ENCODE data around the gene GSE1. TPM values are rescaled to one million over a fixed set of nuclear protein-coding genes. Genes with fewer than 3 reads are reported as not detected.

Gene GSE1
- total RNA-seq, 1 experiment from 2014 or later = 124 TPM

DNA sequence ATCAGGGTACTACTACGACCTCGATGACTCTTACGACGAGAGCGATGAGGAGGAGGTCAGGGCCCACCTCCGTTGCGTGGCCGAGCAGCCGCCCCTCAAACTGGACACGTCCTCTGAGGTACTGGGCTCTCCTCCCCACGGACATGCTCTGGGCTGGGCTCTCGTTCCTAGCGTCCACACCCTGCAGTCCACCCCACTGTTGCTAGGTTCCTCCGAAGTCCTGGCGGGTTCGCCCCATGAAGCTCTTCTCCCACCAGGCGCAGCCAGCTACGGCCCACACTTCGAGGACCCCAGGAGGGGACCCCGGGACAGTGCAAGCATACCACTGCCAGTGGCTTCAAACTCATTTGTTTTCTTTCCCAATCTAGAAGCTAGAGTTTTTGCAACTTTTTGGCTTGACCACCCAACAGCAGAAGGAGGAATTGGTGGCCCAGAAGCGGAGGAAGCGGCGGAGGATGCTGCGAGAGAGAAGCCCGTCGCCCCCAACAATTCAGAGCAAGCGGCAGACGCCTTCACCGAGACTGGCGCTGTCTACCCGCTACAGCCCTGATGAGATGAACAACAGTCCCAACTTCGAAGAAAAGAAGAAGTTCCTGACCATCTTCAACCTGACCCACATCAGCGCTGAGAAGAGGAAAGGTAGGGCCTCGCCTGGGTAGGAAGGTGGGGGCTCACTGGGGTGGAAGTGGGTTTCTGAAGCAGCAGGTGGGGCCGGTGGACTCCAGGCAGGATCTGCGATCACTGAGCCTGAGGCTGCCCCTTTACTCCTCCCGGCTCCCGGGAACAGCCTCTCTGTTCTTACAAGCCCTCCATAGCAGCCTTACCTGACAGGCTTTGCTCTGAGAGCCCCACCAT, 50.1 kb downstream of the GSE1 start:
- TF ChIP-seq ZNF138 (CRISPR knock-in tag; conservative IDR thresholded peaks at IDR 0.05) = no peak
- no peak for TF ChIP-seq TEAD4 (CRISPR knock-in tag; IDR thresholded peaks at IDR 0.05)
- TF ChIP-seq, protein P1, sequence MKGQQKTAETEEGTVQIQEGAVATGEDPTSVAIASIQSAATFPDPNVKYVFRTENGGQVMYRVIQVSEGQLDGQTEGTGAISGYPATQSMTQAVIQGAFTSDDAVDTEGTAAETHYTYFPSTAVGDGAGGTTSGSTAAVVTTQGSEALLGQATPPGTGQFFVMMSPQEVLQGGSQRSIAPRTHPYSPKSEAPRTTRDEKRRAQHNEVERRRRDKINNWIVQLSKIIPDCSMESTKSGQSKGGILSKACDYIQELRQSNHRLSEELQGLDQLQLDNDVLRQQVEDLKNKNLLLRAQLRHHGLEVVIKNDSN (CRISPR knock-in tag; IDR thresholded peaks at IDR 0.05) = no peak
- no peak for TF ChIP-seq NR3C1 (CRISPR knock-in tag; conservative IDR thresholded peaks at IDR 0.05; ENCODE audit: low read depth)
- TF ChIP-seq, protein P2, sequence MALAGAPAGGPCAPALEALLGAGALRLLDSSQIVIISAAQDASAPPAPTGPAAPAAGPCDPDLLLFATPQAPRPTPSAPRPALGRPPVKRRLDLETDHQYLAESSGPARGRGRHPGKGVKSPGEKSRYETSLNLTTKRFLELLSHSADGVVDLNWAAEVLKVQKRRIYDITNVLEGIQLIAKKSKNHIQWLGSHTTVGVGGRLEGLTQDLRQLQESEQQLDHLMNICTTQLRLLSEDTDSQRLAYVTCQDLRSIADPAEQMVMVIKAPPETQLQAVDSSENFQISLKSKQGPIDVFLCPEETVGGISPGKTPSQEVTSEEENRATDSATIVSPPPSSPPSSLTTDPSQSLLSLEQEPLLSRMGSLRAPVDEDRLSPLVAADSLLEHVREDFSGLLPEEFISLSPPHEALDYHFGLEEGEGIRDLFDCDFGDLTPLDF (CRISPR knock-in tag; IDR thresholded peaks at IDR 0.05) = no peak
- TF ChIP-seq, protein P3, sequence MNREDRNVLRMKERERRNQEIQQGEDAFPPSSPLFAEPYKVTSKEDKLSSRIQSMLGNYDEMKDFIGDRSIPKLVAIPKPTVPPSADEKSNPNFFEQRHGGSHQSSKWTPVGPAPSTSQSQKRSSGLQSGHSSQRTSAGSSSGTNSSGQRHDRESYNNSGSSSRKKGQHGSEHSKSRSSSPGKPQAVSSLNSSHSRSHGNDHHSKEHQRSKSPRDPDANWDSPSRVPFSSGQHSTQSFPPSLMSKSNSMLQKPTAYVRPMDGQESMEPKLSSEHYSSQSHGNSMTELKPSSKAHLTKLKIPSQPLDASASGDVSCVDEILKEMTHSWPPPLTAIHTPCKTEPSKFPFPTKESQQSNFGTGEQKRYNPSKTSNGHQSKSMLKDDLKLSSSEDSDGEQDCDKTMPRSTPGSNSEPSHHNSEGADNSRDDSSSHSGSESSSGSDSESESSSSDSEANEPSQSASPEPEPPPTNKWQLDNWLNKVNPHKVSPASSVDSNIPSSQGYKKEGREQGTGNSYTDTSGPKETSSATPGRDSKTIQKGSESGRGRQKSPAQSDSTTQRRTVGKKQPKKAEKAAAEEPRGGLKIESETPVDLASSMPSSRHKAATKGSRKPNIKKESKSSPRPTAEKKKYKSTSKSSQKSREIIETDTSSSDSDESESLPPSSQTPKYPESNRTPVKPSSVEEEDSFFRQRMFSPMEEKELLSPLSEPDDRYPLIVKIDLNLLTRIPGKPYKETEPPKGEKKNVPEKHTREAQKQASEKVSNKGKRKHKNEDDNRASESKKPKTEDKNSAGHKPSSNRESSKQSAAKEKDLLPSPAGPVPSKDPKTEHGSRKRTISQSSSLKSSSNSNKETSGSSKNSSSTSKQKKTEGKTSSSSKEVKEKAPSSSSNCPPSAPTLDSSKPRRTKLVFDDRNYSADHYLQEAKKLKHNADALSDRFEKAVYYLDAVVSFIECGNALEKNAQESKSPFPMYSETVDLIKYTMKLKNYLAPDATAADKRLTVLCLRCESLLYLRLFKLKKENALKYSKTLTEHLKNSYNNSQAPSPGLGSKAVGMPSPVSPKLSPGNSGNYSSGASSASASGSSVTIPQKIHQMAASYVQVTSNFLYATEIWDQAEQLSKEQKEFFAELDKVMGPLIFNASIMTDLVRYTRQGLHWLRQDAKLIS (CRISPR knock-in tag; IDR thresholded peaks at IDR 0.05; ENCODE audit: borderline replicate concordance) = no peak
- TF ChIP-seq, protein P4, sequence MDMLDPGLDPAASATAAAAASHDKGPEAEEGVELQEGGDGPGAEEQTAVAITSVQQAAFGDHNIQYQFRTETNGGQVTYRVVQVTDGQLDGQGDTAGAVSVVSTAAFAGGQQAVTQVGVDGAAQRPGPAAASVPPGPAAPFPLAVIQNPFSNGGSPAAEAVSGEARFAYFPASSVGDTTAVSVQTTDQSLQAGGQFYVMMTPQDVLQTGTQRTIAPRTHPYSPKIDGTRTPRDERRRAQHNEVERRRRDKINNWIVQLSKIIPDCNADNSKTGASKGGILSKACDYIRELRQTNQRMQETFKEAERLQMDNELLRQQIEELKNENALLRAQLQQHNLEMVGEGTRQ (CRISPR knock-in tag; IDR thresholded peaks at IDR 0.05) = no peak
- no peak for TF ChIP-seq IRF2 (CRISPR knock-in tag; IDR thresholded peaks at IDR 0.05; ENCODE audit: borderline replicate concordance, low read depth)
- TF ChIP-seq, protein P5, sequence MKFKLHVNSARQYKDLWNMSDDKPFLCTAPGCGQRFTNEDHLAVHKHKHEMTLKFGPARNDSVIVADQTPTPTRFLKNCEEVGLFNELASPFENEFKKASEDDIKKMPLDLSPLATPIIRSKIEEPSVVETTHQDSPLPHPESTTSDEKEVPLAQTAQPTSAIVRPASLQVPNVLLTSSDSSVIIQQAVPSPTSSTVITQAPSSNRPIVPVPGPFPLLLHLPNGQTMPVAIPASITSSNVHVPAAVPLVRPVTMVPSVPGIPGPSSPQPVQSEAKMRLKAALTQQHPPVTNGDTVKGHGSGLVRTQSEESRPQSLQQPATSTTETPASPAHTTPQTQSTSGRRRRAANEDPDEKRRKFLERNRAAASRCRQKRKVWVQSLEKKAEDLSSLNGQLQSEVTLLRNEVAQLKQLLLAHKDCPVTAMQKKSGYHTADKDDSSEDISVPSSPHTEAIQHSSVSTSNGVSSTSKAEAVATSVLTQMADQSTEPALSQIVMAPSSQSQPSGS (CRISPR knock-in tag; IDR thresholded peaks at IDR 0.05; ENCODE audit: borderline replicate concordance, low read depth) = no peak
- TF ChIP-seq, protein P6, sequence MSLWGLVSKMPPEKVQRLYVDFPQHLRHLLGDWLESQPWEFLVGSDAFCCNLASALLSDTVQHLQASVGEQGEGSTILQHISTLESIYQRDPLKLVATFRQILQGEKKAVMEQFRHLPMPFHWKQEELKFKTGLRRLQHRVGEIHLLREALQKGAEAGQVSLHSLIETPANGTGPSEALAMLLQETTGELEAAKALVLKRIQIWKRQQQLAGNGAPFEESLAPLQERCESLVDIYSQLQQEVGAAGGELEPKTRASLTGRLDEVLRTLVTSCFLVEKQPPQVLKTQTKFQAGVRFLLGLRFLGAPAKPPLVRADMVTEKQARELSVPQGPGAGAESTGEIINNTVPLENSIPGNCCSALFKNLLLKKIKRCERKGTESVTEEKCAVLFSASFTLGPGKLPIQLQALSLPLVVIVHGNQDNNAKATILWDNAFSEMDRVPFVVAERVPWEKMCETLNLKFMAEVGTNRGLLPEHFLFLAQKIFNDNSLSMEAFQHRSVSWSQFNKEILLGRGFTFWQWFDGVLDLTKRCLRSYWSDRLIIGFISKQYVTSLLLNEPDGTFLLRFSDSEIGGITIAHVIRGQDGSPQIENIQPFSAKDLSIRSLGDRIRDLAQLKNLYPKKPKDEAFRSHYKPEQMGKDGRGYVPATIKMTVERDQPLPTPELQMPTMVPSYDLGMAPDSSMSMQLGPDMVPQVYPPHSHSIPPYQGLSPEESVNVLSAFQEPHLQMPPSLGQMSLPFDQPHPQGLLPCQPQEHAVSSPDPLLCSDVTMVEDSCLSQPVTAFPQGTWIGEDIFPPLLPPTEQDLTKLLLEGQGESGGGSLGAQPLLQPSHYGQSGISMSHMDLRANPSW (CRISPR knock-in tag; conservative IDR thresholded peaks at IDR 0.05; ENCODE audit: low read depth) = no peak
- TF ChIP-seq, protein P7, sequence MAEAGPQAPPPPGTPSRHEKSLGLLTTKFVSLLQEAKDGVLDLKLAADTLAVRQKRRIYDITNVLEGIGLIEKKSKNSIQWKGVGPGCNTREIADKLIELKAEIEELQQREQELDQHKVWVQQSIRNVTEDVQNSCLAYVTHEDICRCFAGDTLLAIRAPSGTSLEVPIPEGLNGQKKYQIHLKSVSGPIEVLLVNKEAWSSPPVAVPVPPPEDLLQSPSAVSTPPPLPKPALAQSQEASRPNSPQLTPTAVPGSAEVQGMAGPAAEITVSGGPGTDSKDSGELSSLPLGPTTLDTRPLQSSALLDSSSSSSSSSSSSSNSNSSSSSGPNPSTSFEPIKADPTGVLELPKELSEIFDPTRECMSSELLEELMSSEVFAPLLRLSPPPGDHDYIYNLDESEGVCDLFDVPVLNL (CRISPR knock-in tag; IDR thresholded peaks at IDR 0.05; ENCODE audit: borderline replicate concordance, low read depth) = no peak
- no peak for TF ChIP-seq ZNF416 (CRISPR knock-in tag; IDR thresholded peaks at IDR 0.05)
- TF ChIP-seq, protein P8, sequence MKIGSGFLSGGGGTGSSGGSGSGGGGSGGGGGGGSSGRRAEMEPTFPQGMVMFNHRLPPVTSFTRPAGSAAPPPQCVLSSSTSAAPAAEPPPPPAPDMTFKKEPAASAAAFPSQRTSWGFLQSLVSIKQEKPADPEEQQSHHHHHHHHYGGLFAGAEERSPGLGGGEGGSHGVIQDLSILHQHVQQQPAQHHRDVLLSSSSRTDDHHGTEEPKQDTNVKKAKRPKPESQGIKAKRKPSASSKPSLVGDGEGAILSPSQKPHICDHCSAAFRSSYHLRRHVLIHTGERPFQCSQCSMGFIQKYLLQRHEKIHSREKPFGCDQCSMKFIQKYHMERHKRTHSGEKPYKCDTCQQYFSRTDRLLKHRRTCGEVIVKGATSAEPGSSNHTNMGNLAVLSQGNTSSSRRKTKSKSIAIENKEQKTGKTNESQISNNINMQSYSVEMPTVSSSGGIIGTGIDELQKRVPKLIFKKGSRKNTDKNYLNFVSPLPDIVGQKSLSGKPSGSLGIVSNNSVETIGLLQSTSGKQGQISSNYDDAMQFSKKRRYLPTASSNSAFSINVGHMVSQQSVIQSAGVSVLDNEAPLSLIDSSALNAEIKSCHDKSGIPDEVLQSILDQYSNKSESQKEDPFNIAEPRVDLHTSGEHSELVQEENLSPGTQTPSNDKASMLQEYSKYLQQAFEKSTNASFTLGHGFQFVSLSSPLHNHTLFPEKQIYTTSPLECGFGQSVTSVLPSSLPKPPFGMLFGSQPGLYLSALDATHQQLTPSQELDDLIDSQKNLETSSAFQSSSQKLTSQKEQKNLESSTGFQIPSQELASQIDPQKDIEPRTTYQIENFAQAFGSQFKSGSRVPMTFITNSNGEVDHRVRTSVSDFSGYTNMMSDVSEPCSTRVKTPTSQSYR (CRISPR knock-in tag; IDR thresholded peaks at IDR 0.05) = no peak
- TF ChIP-seq FOXP1 (CRISPR knock-in tag; IDR thresholded peaks at IDR 0.05; ENCODE audit: borderline replicate concordance) = no peak
- H3K4me3 Mint-ChIP-seq = no peak overlapping the region
- H3K27ac Mint-ChIP-seq = peak overlapping the region; percentile 80; the same call in 1 of the 2 replicates
- H3K9me3 Mint-ChIP-seq = no peaks in the 10 kb centered on the region
- CTCF ChIA-PET = interaction anchor here (1.2 to 1.6 kb wide), 2 partner anchors 47 to 53 kb away, joined by 3 to 6 read pairs; no protein-coding TSS in a partner anchor
- H3K36me3 Mint-ChIP-seq = peaks cover 69% of the 10 kb centered on the region
- DNase-seq (ENCODE audit: low spot score) = no peak
- no peaks in the 10 kb centered on the region for H3K27me3 Mint-ChIP-seq (ENCODE audit: low read depth)
- H3K4me1 Mint-ChIP-seq = no peaks in the 10 kb centered on the region
- no peak for ATAC-seq
- POLR2A ChIA-PET = no interaction called here
